GM19043 (cell line): ENCODE data around the gene STAT4.

ENCODE experiments used
- ATAC-seq: cut with Tn5 transposase; IDR thresholded peaks from one replicate; pipeline ENCODE4 v1.9.1; 2021; ENCODE audit warnings: low read depth; ENCODE audit not compliant: unreplicated experiment

STAT4 gene

DNA sequence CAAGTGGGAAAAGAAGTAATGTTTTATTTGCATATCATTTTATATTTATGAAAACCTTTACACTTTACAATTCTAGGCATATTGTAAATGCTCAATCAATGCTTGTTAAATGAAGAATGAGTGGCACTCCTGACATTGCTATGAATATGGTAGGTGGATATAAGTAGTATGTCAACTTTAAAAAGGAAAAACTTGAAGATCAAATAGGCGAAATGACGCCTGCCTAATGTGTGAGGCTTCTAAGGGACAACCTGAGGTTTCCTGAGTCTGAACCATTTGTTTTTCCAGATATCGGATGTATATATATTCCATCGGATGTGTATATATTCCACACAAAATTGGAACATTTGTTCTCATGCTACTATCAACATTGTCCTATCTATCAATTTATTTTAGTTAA lies 1.4 kb downstream of the STAT4 start:
- ATAC-seq: no peak

DNA sequence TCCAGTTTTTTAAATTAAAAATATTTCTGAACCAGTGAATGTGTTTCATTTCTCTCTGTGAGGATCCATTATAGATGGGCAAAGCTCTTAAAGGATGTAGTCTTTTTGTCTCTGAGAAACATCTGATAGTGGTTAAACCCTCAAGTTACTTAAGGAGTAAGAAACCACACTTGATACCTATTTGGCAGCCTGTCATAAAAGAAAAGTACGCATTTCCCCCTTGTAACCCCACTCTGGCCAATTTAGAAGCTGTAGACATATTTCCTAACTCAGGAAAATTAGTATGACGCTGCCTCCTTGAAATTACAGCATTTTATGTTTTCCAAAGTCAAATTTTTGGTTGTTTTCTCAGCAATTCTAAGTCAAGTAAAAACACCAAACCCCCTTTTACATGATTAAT lies 2.0 kb downstream of the STAT4 start:
- ATAC-seq: no peak

- ATAC-seq: no peak
Observed at GRCh38 chr2:191148281-191148680, 2.5 kb downstream of the STAT4 start.

- no peak for ATAC-seq
Observed at GRCh38 chr2:191145769-191146471, 4.9 kb downstream of the STAT4 start.

DNA sequence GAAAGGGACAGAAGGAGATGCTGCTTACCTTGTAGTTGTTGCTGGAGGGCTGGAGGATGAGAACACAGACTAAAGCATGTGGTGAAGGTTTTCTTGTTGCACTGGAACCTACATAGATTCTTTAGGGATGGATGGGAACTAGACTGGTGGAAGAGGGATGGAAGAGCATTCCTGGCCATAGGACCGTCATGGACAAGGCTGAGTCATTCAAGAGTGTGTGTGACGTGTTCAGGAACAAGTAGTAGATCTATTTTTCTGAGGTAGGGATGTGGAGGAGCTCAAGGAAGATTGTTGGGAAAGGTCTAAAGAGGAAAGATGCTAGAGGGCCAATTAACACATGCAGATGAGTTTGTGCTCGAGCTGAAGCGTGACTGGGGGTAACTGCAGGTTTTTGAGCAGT lies 6.6 kb downstream of the STAT4 start:
- no peak for ATAC-seq

DNA sequence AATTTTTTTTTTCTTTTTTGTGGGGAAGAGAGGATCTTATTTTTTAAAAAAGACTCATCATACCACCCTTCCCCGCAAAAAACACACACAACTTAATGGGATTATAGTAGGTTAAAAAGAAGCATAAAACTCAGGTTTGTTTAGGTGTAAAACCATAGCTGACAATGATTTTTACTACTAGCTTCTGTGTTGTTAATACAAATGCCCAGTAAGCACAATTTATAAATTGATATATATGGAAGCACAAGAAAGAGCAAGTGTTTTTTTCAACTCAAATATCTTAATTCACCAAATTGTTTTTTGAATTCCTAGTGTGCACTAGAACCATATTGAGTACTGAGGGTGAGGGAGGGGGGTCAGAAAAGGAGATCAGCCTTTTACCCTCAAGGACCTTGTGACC lies 7.0 kb downstream of the STAT4 start:
- no peak for ATAC-seq

DNA sequence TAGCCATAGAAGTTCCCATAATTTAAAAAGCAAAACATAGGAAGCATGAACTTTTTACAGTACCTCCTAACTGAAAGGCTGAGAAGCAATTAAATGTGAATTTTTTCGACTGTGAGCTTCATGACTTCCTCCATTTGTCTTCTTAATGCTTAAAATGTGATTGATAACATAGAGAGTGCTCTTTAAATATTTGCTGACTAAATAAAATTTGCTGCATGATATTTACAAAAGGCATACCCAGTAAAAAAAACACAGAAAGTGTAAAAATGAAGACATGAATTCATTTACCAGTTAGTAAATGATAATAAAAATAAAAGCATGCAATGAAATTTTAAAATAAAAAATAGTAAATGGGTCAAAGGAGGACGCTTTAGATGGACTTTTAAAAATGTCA lies 21.9 kb downstream of the STAT4 start:
- no peak for ATAC-seq

- peak; percentile 94 for ATAC-seq
Observed at GRCh38 chr2:191128172-191128910, 22.5 kb downstream of the STAT4 start.

DNA sequence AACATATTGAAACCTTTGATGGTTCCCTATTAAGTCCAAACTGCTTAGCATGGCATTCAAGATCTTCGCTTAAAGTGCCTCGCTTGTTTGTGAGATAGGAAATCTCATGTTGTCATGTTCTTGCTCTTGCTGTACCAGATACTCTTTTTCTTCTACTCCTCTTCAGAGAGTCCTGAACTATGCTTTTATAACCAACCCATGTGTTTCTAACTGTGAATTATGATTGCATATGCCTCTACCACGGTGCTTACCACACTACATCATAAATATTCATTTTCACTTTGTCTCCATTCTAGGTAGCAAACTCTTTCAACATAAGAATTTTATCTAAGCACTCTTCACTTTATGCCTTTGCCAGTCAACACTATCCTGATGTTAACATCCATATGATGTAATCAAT lies 23.6 kb downstream of the STAT4 start:
- no peak for ATAC-seq

GRCh38 chr2:191126386-191127085 lies 24.3 kb downstream of the STAT4 start:
- no peak for ATAC-seq

- no peak for ATAC-seq
Observed at GRCh38 chr2:191125646-191126045, 25.1 kb downstream of the STAT4 start.

GRCh38 chr2:191122638-191123294 lies 28.0 kb downstream of the STAT4 start:
- ATAC-seq: no peak

GRCh38 chr2:191117341-191117740 lies 33.5 kb downstream of the STAT4 start:
- ATAC-seq: no peak

- ATAC-seq: peak; percentile 33
Observed at GRCh38 chr2:191115804-191116203, 35.0 kb downstream of the STAT4 start.

GRCh38 chr2:191115391-191115790 lies 35.4 kb downstream of the STAT4 start:
- no peak for ATAC-seq

DNA sequence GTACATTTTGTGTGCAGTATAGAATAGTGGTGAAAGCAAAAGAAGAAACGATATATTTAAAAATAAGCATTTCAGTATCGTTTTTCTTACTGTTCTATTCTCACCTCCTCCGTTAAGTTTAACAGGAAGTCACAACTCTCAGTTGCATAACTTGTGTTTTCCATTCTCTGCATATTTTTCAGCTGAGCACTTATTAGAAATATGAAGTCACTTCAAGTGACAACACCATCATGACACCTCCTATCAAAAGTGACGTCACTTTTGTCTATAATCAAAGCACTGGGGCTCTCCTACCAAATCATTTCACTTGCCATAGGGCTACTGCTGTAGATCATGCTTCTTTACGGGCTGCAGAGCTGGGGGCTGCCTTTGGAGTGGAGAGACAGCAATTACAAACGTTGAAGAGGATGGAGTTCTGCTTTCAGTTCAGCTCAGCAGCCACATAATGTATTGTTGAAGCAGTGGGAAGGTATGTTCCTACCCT lies 36.3 kb downstream of the STAT4 start:
- peak; percentile 85 for ATAC-seq

- ATAC-seq: no peak
Observed at GRCh38 chr2:191113761-191114160, 37.0 kb downstream of the STAT4 start.

GRCh38 chr2:191112448-191112901 lies 38.3 kb downstream of the STAT4 start:
- no peak for ATAC-seq

DNA sequence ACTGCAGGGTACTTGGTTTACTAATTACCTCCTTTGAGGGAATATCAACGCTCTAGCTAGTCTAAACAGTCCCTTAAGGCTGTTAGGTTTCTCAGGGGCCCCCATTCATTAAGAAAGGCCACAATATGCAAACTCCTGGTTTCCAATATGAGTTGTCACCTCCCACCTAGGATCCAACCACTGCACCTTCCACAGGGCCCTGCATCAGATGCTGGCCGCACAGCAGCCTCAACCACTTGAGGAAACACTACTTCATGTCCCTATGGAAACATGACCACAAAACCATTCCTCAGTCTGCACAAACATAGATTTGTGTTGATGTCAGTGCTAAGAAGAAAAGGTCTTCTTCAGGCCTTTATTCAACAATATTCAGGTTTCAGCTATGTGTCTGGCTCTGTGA lies 40.9 kb downstream of the STAT4 start:
- no peak for ATAC-seq

- no peak for ATAC-seq
Observed at GRCh38 chr2:191108331-191108730, 42.5 kb downstream of the STAT4 start.

DNA sequence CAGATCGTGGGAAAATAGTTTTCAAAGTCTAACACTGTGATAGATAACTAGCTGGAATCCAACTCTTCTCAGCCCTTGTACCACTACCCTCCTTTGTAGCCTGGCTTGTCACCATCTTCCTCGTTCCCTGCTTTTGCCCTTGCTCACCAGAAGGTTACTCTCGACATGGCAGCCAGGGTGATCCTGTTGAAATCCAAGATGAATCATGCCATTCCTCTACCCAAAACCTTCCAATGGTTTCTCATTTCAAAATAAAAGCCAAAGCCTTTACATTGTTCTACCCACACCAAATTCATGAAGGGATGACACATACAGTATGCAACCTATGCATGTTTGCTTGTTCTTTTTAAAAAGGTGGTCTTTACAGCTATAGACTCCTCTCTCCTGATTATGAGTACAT lies 45.7 kb downstream of the STAT4 start:
- no peak for ATAC-seq
